HepG2 (cell line): ENCODE measurements around the gene FHIT. TPM values are rescaled to one million over a fixed set of nuclear protein-coding genes. Genes with fewer than 3 reads are reported as not detected.

Experiments used
- ATAC-seq: fragments of 200-7000 bp; cut with Tn5 transposase; 3 replicates; pipeline ENCODE4 v1.9.1; 2020; ENCODE audit warnings: mild to moderate bottlenecking, moderate library complexity
- BruUV-seq: library from RNA; stranded (reverse); fragments of 400-500 nt; replicated peaks from 2 replicates; lab custom pipeline; 2021; lab: Mats Ljungman, UMichigan
- CTCF ChIA-PET: fragments of 300-600 bp; formaldehyde crosslinking; extraction: SDS; loops from one replicate; lab custom pipeline; 2021; ENCODE audit warnings: low total read pairs, inconsistent platforms, low intra/inter-chr PET ratio; lab: Yijun Ruan, JAX
- POLR2A ChIA-PET: fragments of 350-600 bp; sonication (Branson Sonifier 250); formaldehyde crosslinking; loops from one replicate; lab custom pipeline; 2020; ENCODE audit warnings: antibody characterized with exemption, inconsistent platforms; lab: Yijun Ruan, JAX
- DNase-seq: peaks from one replicate; pipeline ENCODE4 v3.0.0-alpha.2; 2015; ENCODE audit warnings: low spot score
- FAIRE-seq: peaks from 3 replicates; lab custom pipeline; 2011; peaks lifted over from hg19 to GRCh38; lab: Jason Lieb, UNC
- H2AFZ ChIP-seq: one replicate; pipeline ENCODE4 v1.6.1; 2011; ENCODE audit warnings: low read length, inconsistent platforms
- H3K27ac ChIP-seq: fragments of 300-600 bp; 3 replicates; pipeline ENCODE4 v1.8.0; 2011; ENCODE audit warnings: mixed run types, mild to moderate bottlenecking, mixed read lengths, low read length, inconsistent platforms; ENCODE audit not compliant: insufficient read depth; ENCODE audit errors: extremely low read length
- H3K27me3 ChIP-seq, 2 experiments: fragments of 200-600 bp in 1 of 2; 2 replicates in 1 of 2; 3 replicates in 1 of 2; pipeline versions ENCODE4 v1.6.0 to v1.8.0; 2011; ENCODE audit warnings: low read length in 2 of 2, mild to moderate bottlenecking in 2 of 2, moderate library complexity in 2 of 2, inconsistent platforms in 1 of 2; ENCODE audit not compliant: insufficient read depth in 2 of 2, control insufficient read depth in 1 of 2
- H3K36me3 ChIP-seq, 2 experiments: fragments of 200-600 bp in 1 of 2; replicated peaks in 1 of 2; 2 replicates in 1 of 2; 3 replicates in 1 of 2; pipeline versions ENCODE4 v1.5.1 to v1.8.0; 2011; ENCODE audit warnings: low read length in 2 of 2, inconsistent platforms in 1 of 2; ENCODE audit not compliant: insufficient read depth in 2 of 2, control insufficient read depth in 1 of 2
- H3K4me1 ChIP-seq: 2 replicates; pipeline ENCODE4 v1.5.1; 2012; ENCODE audit warnings: low read length, inconsistent platforms; ENCODE audit not compliant: insufficient read depth
- H3K4me2 ChIP-seq: 2 replicates; pipeline ENCODE4 v1.6.0; 2011; ENCODE audit warnings: low read depth, low read length, inconsistent platforms
- H3K4me3 ChIP-seq, 3 experiments: fragments of 200-600 bp in 1 of 3; sonication (generic), shearing (Covaris generic) in 1 of 3; replicated peaks in 1 of 3; 2 replicates each; pipeline ENCODE4 v1.5.1; 2011 to 2016; ENCODE audit warnings: low read length in 3 of 3, inconsistent platforms in 2 of 3, low read depth in 2 of 3, mild to moderate bottlenecking in 2 of 3, control low read depth in 1 of 3, mixed read lengths in 1 of 3; ENCODE audit not compliant: insufficient read depth in 1 of 3
- H3K79me2 ChIP-seq: one replicate; pipeline ENCODE4 v1.6.1; 2011; ENCODE audit warnings: low read length, inconsistent platforms; ENCODE audit not compliant: insufficient read depth
- H3K9ac ChIP-seq: 2 replicates; pipeline ENCODE4 v1.6.0; 2011; ENCODE audit warnings: mild to moderate bottlenecking, low read depth, low read length, inconsistent platforms; ENCODE audit not compliant: insufficient read depth
- H3K9me3 ChIP-seq: 2 replicates; pipeline ENCODE4 v1.5.1; 2012; ENCODE audit warnings: mild to moderate bottlenecking, low read length
- H4K20me1 ChIP-seq: 2 replicates; pipeline ENCODE4 v1.6.0; 2011; ENCODE audit warnings: inconsistent platforms, mild to moderate bottlenecking, low read length, moderate library complexity; ENCODE audit not compliant: insufficient read depth
- CCAR2 ChIP-seq: fragments of 200-400 bp; formaldehyde crosslinking; optimal IDR thresholded peaks from 2 replicates; pipeline ENCODE3; 2018; ENCODE audit warnings: low read depth, mild to moderate bottlenecking, low read length, moderate library complexity
- EHMT2 ChIP-seq: fragments of 200-600 bp; sonication (generic); IDR thresholded peaks from 2 replicates; pipeline ENCODE4 v1.7.0; 2017; ENCODE audit warnings: antibody characterized with exemption, low read depth, low read length, borderline replicate concordance
- HIVEP1 ChIP-seq: sonication (generic); formaldehyde crosslinking; IDR thresholded peaks from 2 replicates; pipeline ENCODE4 v1.4.0; 2020; ENCODE audit warnings: mild to moderate bottlenecking, missing genetic modification reagents
- JUNB ChIP-seq: sonication (generic); formaldehyde crosslinking; IDR thresholded peaks from 2 replicates; pipeline ENCODE4 v1.8.0; 2022; ENCODE audit warnings: missing genetic modification reagents, mild to moderate bottlenecking, borderline replicate concordance
- STAT5B ChIP-seq: sonication (generic); formaldehyde crosslinking; IDR thresholded peaks from 2 replicates; pipeline ENCODE4 v1.4.0; 2020; ENCODE audit warnings: missing genetic modification reagents
- ZBED4 ChIP-seq: sonication (generic); formaldehyde crosslinking; IDR thresholded peaks from 2 replicates; pipeline ENCODE4 v1.4.0; 2020; ENCODE audit warnings: missing genetic modification reagents, borderline replicate concordance
- ZNF367 ChIP-seq: sonication (generic); formaldehyde crosslinking; IDR thresholded peaks from 2 replicates; pipeline ENCODE4 v1.4.0; 2020; ENCODE audit warnings: missing genetic modification reagents, borderline replicate concordance
- ZNF501 ChIP-seq: sonication (generic); formaldehyde crosslinking; IDR thresholded peaks from 2 replicates; pipeline ENCODE4 v1.5.1; 2020; ENCODE audit warnings: mild to moderate bottlenecking, moderate library complexity, missing genetic modification reagents
- ZNF609 ChIP-seq: sonication (generic); formaldehyde crosslinking; IDR thresholded peaks from 2 replicates; pipeline ENCODE4 v1.4.0; 2020; ENCODE audit warnings: mild to moderate bottlenecking, missing genetic modification reagents, borderline replicate concordance
- ZNF660 ChIP-seq: sonication (generic); formaldehyde crosslinking; IDR thresholded peaks from 2 replicates; pipeline ENCODE4 v1.5.1; 2020; ENCODE audit warnings: mild to moderate bottlenecking, low read depth, missing genetic modification reagents, borderline replicate concordance
- ZNF672 ChIP-seq: sonication (generic); formaldehyde crosslinking; IDR thresholded peaks from 2 replicates; pipeline ENCODE4 v1.8.1; 2022; ENCODE audit warnings: missing genetic modification reagents
- WGBS: methylation state at CpG from one replicate; pipeline ENCODE4 v1.1.6; 2017; ENCODE audit warnings: low lambda C conversion rate; 5-methylcytosine and 5-hydroxymethylcytosine counted together
- in situ Hi-C: cut with HindIII; loops from 2 replicates; pipeline ENCODE4 v1.10.0; 2017; ENCODE audit warnings: low pct_unique_long_range_greater_than_20kb; ENCODE audit not compliant: extremely low pct_ligation_motif_present
- intact Hi-C: fragments of 100-400 bp; cut with micrococcal nuclease; formaldehyde crosslinking; loops from one replicate; pipeline ENCODE4 v1.10.0; 2022; ENCODE audit not compliant: unreplicated experiment
- polyA plus RNA-seq, 8 experiments: library from polyadenylated mRNA; depleted of rRNA in 3 of 8; stranded (reverse) in 7 of 8; unstranded in 1 of 8; fragments of >200 nt; fragmentation: Illumina TruSeq in 4 of 8; extraction: Trizol in 4 of 8; gene quantifications; 2 replicates each; pipeline versions ENCODE4 v1.2.1 to v1.2.3, GENCODE V29; 2011 to 2016; ENCODE audit warnings: low read depth in 4 of 8, missing spikeins in 1 of 8, mixed read lengths in 1 of 8; ENCODE audit not compliant: insufficient read depth in 1 of 8
- total RNA-seq, 5 experiments: library from RNA; depleted of rRNA; stranded (reverse); fragments of >200 nt; fragmentation: Illumina TruSeq; extraction: Trizol; gene quantifications; 2 replicates each; pipeline ENCODE4 v1.2.3, GENCODE V29; 2016; ENCODE audit warnings: low read depth in 1 of 5

FHIT gene
- total and polyA plus RNA-seq, 2 of the 13 experiments (the other 11 are each of a cell fraction or from before 2014, with no cell fraction given): 4.0 to 4.6 TPM

- TF ChIP-seq ZBED4 (CRISPR knock-in tag): no peak
- TF ChIP-seq ZNF501 (CRISPR knock-in tag): no peak
- no peak for TF ChIP-seq ZNF672 (CRISPR knock-in tag)
- no peak for TF ChIP-seq ZNF660
Measured at GRCh38 chr3:60147249-60147950, 1103.9 kb downstream of the FHIT start (continued).

- no peak overlapping the region for H3K4me2 ChIP-seq
- no peaks in the 10 kb centered on the region; a peak in 1 of 5 replicates for H3K27me3 ChIP-seq
- no peak overlapping the region for H3K27ac ChIP-seq
- H3K4me3 ChIP-seq: no peak overlapping the region
- POLR2A ChIA-PET: no interaction called here
- intact Hi-C loops (no loop called here), in situ Hi-C loops (no loop called here)
- H3K9me3 ChIP-seq: no peaks in the 10 kb centered on the region
- no peak for TF ChIP-seq CCAR2
- TF ChIP-seq STAT5B (CRISPR knock-in tag): no peak
- no peak for TF ChIP-seq JUNB (CRISPR knock-in tag)
- no peak for TF ChIP-seq EHMT2
- no peak for TF ChIP-seq ZNF367 (CRISPR knock-in tag)
- TF ChIP-seq HIVEP1 (CRISPR knock-in tag): no peak
- TF ChIP-seq ZNF609 (CRISPR knock-in tag): no peak
- no TSS peak for BruUV-seq
- no peak overlapping the region for H2AFZ ChIP-seq
- ATAC-seq (no peak), DNase-seq (no peak), FAIRE-seq (no peak)
- 0% methylated on average over 1 of the region's 1 CpG for WGBS
- H3K4me1 ChIP-seq: no peaks in the 10 kb centered on the region
- H4K20me1 ChIP-seq: no peaks in the 10 kb centered on the region
- CTCF ChIA-PET: no interaction called here
- H3K79me2 ChIP-seq: no peaks in the 10 kb centered on the region
- H3K36me3 ChIP-seq: no peaks in the 10 kb centered on the region
- H3K9ac ChIP-seq: no peak overlapping the region
Measured at GRCh38 chr3:60146121-60146520, 1105.1 kb downstream of the FHIT start.
